GM12878 (cell line): Measurements from ENCODE around the gene LMOD3. TPM values are rescaled to one million over a fixed set of nuclear protein-coding genes. Genes with fewer than 3 reads are reported as not detected.

Source experiments
- ATAC-seq: fragments of 200-7000 bp; cut with Tn5 transposase; 3 replicates; pipeline ENCODE4 v1.9.1; 2020; ENCODE audit warnings: mild to moderate bottlenecking, moderate library complexity
- BruUV-seq: library from RNA; stranded (reverse); fragments of 400-500 nt; replicated peaks from 2 replicates; lab custom pipeline; 2021; lab: Mats Ljungman, UMichigan
- CTCF ChIA-PET: fragments of 300-600 bp; sonication (Branson Sonifier 250); formaldehyde crosslinking; extraction: SDS; loops from one replicate; lab custom pipeline; 2021; ENCODE audit warnings: inconsistent platforms; lab: Yijun Ruan, JAX
- POLR2A ChIA-PET: fragments of 350-600 bp; formaldehyde crosslinking; extraction: SDS; loops from one replicate; lab custom pipeline; 2021; ENCODE audit warnings: inconsistent platforms; lab: Charles Lee
- RAD21 ChIA-PET: fragments of 300-600 bp; sonication (Branson Sonifier 250); formaldehyde crosslinking; loops from one replicate; lab custom pipeline; 2023; ENCODE audit warnings: antibody characterized with exemption; ENCODE audit not compliant: unreplicated experiment; lab: Charles Lee
- SMC1A ChIA-PET: fragments of 300-600 bp; sonication (Branson Sonifier 250); formaldehyde crosslinking; loops from one replicate; lab custom pipeline; 2023; ENCODE audit not compliant: unreplicated experiment, uncharacterized antibody; lab: Charles Lee
- DNase-seq: peaks from one replicate; pipeline ENCODE4 v3.0.0-alpha.2; 2011; ENCODE audit warnings: low read depth, low spot score
- FAIRE-seq: peaks from 3 replicates; lab custom pipeline; 2011; peaks lifted over from hg19 to GRCh38; lab: Jason Lieb, UNC
- H2AFZ ChIP-seq: 2 replicates; pipeline ENCODE4 v1.6.0; 2011; ENCODE audit warnings: low read depth, low read length, control low read depth; ENCODE audit not compliant: control insufficient read depth
- H3K27ac ChIP-seq: 2 replicates; pipeline ENCODE4 v1.5.1; 2011; ENCODE audit warnings: control low read depth; ENCODE audit not compliant: control insufficient read depth, insufficient read depth
- H3K27me3 ChIP-seq, 2 experiments: replicated peaks in 1 of 2; 2 replicates each; pipeline versions ENCODE4 v1.6.0 to v1.6.1; 2011; ENCODE audit warnings: low read length in 1 of 2; ENCODE audit not compliant: control insufficient read depth in 2 of 2, insufficient read depth in 2 of 2
- H3K36me3 ChIP-seq, 2 experiments: 2 replicates each; pipeline ENCODE4 v1.5.1; 2011; ENCODE audit warnings: low read length in 1 of 2; ENCODE audit not compliant: control insufficient read depth in 2 of 2, insufficient read depth in 2 of 2
- H3K4me1 ChIP-seq: 2 replicates; pipeline ENCODE4 v1.6.1; 2011; ENCODE audit warnings: mild to moderate bottlenecking, low read length, moderate library complexity, mixed read lengths; ENCODE audit not compliant: control insufficient read depth, insufficient read depth
- H3K4me2 ChIP-seq: 2 replicates; pipeline ENCODE4 v1.6.0; 2011; ENCODE audit warnings: control low read depth; ENCODE audit not compliant: control insufficient read depth, insufficient read depth
- H3K4me3 ChIP-seq: fragments of 200-600 bp; sonication (generic); 2 replicates; pipeline ENCODE4 v1.5.1; 2016
- H3K79me2 ChIP-seq: 2 replicates; pipeline ENCODE4 v1.6.0; 2011; ENCODE audit warnings: low read length; ENCODE audit not compliant: control insufficient read depth, insufficient read depth
- H3K9ac ChIP-seq: 2 replicates; pipeline ENCODE4 v1.8.0; 2011; ENCODE audit warnings: low read length, control low read depth, mixed read lengths; ENCODE audit not compliant: control insufficient read depth, insufficient read depth
- H3K9me3 ChIP-seq: replicated peaks from 3 replicates; pipeline ENCODE4 v1.5.1; 2011; ENCODE audit warnings: mild to moderate bottlenecking, low read length; ENCODE audit not compliant: control insufficient read depth, insufficient read depth
- H4K20me1 ChIP-seq: 2 replicates; pipeline ENCODE4 v1.6.0; 2011; ENCODE audit not compliant: control insufficient read depth, insufficient read depth
- BRCA1 ChIP-seq: IDR thresholded peaks from 2 replicates; pipeline ENCODE4 v1.6.1; 2011; ENCODE audit warnings: low read depth, low read length, improper control_type of control experiment
- CBX3 ChIP-seq: fragments of 200-600 bp; sonication (generic); IDR thresholded peaks from 2 replicates; pipeline ENCODE4 v1.6.1; 2016; ENCODE audit warnings: low read depth, borderline replicate concordance
- CEBPZ ChIP-seq: fragments of 150-350 bp; IDR thresholded peaks from 2 replicates; pipeline ENCODE4 v1.6.1; 2016; ENCODE audit warnings: low read depth, low read length
- GATAD2B ChIP-seq: fragments of 450-650 bp; conservative IDR thresholded peaks from 2 replicates; pipeline ENCODE4 v1.6.1; 2017; ENCODE audit warnings: low read depth, mild to moderate bottlenecking, moderate library complexity
- HCFC1 ChIP-seq: fragments of 150-350 bp; IDR thresholded peaks from 2 replicates; pipeline ENCODE4 v1.6.1; 2014; ENCODE audit warnings: low read length
- IKZF1 ChIP-seq: fragments of 450-650 bp; conservative IDR thresholded peaks from 2 replicates; pipeline ENCODE4 v1.6.1; 2017; ENCODE audit warnings: antibody characterized with exemption, mild to moderate bottlenecking
- IRF5 ChIP-seq: fragments of 450-650 bp; IDR thresholded peaks from 2 replicates; pipeline ENCODE4 v1.6.1; 2017; ENCODE audit warnings: borderline replicate concordance
- MTA3 ChIP-seq: IDR thresholded peaks from 2 replicates; pipeline ENCODE4 v1.6.1; 2012; ENCODE audit warnings: low read length, inconsistent platforms, borderline replicate concordance
- NFYB ChIP-seq: IDR thresholded peaks from 2 replicates; pipeline ENCODE4 v1.6.1; 2011; ENCODE audit warnings: low read depth, mild to moderate bottlenecking, low read length, improper control_type of control experiment, moderate library complexity; ENCODE audit not compliant: insufficient read depth
- NR2F1 ChIP-seq: fragments of 450-650 bp; conservative IDR thresholded peaks from 2 replicates; pipeline ENCODE4 v1.6.1; 2017; ENCODE audit warnings: mild to moderate bottlenecking
- RCOR1 ChIP-seq: conservative IDR thresholded peaks from 2 replicates; pipeline ENCODE4 v1.6.1; 2012; ENCODE audit warnings: low read depth, low read length, improper control_type of control experiment
- SIX5 ChIP-seq: IDR thresholded peaks from 2 replicates; pipeline ENCODE4 v1.6.1; 2011; ENCODE audit warnings: mild to moderate bottlenecking, low read depth, low read length, moderate library complexity; ENCODE audit not compliant: severe bottlenecking
- SMAD5 ChIP-seq: IDR thresholded peaks from 2 replicates; pipeline ENCODE4 v1.6.1; 2016; ENCODE audit warnings: antibody characterized with exemption, low read depth
- STAT1 ChIP-seq: fragments of 450-650 bp; conservative IDR thresholded peaks from 2 replicates; pipeline ENCODE4 v1.6.1; 2014; ENCODE audit warnings: antibody characterized with exemption, mild to moderate bottlenecking
- YY1 ChIP-seq: IDR thresholded peaks from 2 replicates; pipeline ENCODE4 v1.6.1; 2011; ENCODE audit warnings: low read depth, mild to moderate bottlenecking, low read length
- ZSCAN29 ChIP-seq: fragments of 450-650 bp; IDR thresholded peaks from 2 replicates; pipeline ENCODE4 v1.6.1; 2017; ENCODE audit warnings: mild to moderate bottlenecking, moderate library complexity
- WGBS: methylation state at CpG from one replicate; pipeline ENCODE4 v1.1.6; 2016; ENCODE audit warnings: low lambda C conversion rate; ENCODE audit not compliant: insufficient replicate concordance, insufficient coverage; ENCODE audit errors: missing lambda C conversion rate; 5-methylcytosine and 5-hydroxymethylcytosine counted together
- in situ Hi-C: fragments of 300-500 bp; cut with MboI; formaldehyde crosslinking; loops from 9 replicates; pipeline ENCODE4 v1.14.3; 2018; ENCODE audit warnings: mixed read lengths
- intact Hi-C: fragments of 100-400 bp; cut with micrococcal nuclease; formaldehyde crosslinking; loops from one replicate; pipeline ENCODE4 v1.14.2; 2022; ENCODE audit not compliant: unreplicated experiment
- polyA plus RNA-seq, 11 experiments: library from polyadenylated mRNA; depleted of rRNA in 4 of 11; unstranded in 6 of 11; stranded (reverse) in 5 of 11; fragments of >200 nt; fragmentation: Nextera tagmentation in 4 of 11; fragmentation: Illumina TruSeq in 1 of 11; extraction: Ambion mirVana in 4 of 11; extraction: Trizol in 1 of 11; gene quantifications; 1 replicate in 1 of 11; 2 replicates in 10 of 11; pipeline versions ENCODE4 v1.2.1 to v1.2.3, GENCODE V29; 2011 to 2016; ENCODE audit warnings: inconsistent platforms in 2 of 11, missing spikeins in 2 of 11, low read depth in 1 of 11
- total RNA-seq, 4 experiments: library from RNA; depleted of rRNA in 3 of 4; stranded (reverse); fragments of >200 nt in 3 of 4; fragmentation: Illumina TruSeq in 1 of 4; extraction: Trizol in 1 of 4; gene quantifications; 2 replicates each; pipeline versions ENCODE4 v1.2.1 to v1.2.3, GENCODE V29; 2013 to 2021
- TF ChIP-seq, protein P1 (sequence below): IDR thresholded peaks from 2 replicates; pipeline ENCODE4 v1.6.1; 2011; ENCODE audit warnings: low read depth, mild to moderate bottlenecking, low read length, moderate library complexity, borderline replicate concordance; ENCODE audit errors: extremely low read depth
- TF ChIP-seq, protein P2 (sequence below): fragments of 150-350 bp; IDR thresholded peaks from 2 replicates; pipeline ENCODE4 v1.6.1; 2014; ENCODE audit warnings: mild to moderate bottlenecking, low read depth, low read length

LMOD3 gene
- total and polyA plus RNA-seq, 10 of the 15 experiments (the other 5 are each of a cell fraction or from before 2014, with no cell fraction given): 0.04 to 0.20 (median 0.09) TPM; not detected in 1

- TF ChIP-seq, protein P1, sequence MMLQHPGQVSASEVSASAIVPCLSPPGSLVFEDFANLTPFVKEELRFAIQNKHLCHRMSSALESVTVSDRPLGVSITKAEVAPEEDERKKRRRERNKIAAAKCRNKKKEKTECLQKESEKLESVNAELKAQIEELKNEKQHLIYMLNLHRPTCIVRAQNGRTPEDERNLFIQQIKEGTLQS: no peak
- TF ChIP-seq YY1 (no peak), SMAD5 (no peak), IKZF1 (no peak), GATAD2B (no peak)
Observed at GRCh38 chr3:69166446-69166845, 44.1 kb upstream of the LMOD3 start (continued).

GRCh38 chr3:69165744-69166143, 43.3 kb upstream of the LMOD3 start:
- ATAC-seq: no peak
- Histone ChIP-seq H3K9ac (no peak overlapping the region), H2AFZ (no peak overlapping the region), H3K4me1 (no peaks in the 10 kb centered on the region), H3K9me3 (no peaks in the 10 kb centered on the region), H3K79me2 (no peaks in the 10 kb centered on the region), H3K27ac (no peak overlapping the region), H3K36me3 (no peaks in the 10 kb centered on the region), H3K27me3 (no peaks in the 10 kb centered on the region), H4K20me1 (no peaks in the 10 kb centered on the region), H3K4me2 (no peak overlapping the region), H3K4me3 (no peak overlapping the region)
- in situ Hi-C loops: loop anchor here (25.0 kb wide), 1 partner anchor 772 kb away; no protein-coding TSS in a partner anchor
- ChIA-PET CTCF (interaction anchor here (0.6 to 10.0 kb wide), 9 partner anchors 12 to 260 kb away, joined by 3 to 625 read pairs (median 4); no protein-coding TSS in a partner anchor), SMC1A (interaction anchor here (0.7 to 9.9 kb wide), 19 partner anchors 9 to 260 kb away, joined by 3 to 505 read pairs (median 4); no protein-coding TSS in a partner anchor), RAD21 (interaction anchor here (1.1 to 12.5 kb wide), 5 partner anchors 68 to 262 kb away, joined by 3 to 379 read pairs (median 4); no protein-coding TSS in a partner anchor), POLR2A (interaction anchor here (1.1 to 1.3 kb wide), 2 partner anchors 71 to 141 kb away, joined by 4 read pairs; no protein-coding TSS in a partner anchor)
- FAIRE-seq: no peak
- no TSS peak for BruUV-seq
- 25% methylated on average over 4 of the region's 4 CpGs for WGBS
- DNase-seq: no peak
- intact Hi-C loops: no loop called here
- TF ChIP-seq NFYB (no peak), SIX5 (no peak), RCOR1 (no peak), CBX3 (no peak), IRF5 (no peak), HCFC1 (no peak), BRCA1 (no peak), ZSCAN29 (no peak), NR2F1 (no peak), MTA3 (no peak), STAT1 (no peak), CEBPZ (no peak)
- TF ChIP-seq, protein P2, sequence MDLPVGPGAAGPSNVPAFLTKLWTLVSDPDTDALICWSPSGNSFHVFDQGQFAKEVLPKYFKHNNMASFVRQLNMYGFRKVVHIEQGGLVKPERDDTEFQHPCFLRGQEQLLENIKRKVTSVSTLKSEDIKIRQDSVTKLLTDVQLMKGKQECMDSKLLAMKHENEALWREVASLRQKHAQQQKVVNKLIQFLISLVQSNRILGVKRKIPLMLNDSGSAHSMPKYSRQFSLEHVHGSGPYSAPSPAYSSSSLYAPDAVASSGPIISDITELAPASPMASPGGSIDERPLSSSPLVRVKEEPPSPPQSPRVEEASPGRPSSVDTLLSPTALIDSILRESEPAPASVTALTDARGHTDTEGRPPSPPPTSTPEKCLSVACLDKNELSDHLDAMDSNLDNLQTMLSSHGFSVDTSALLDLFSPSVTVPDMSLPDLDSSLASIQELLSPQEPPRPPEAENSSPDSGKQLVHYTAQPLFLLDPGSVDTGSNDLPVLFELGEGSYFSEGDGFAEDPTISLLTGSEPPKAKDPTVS: no peak
